ENCODE data around the gene MSANTD2.

- no peak for TF ChIP-seq POLR2A (IDR thresholded peaks at IDR 0.05; ENCODE audit: extremely low read depth, insufficient read length)
- no peak for TF ChIP-seq CTCF (IDR thresholded peaks at IDR 0.05; ENCODE audit: low read depth, low read length)
- no peak for TF ChIP-seq MAX (IDR thresholded peaks at IDR 0.05; ENCODE audit: low read depth, low read length)
- TF ChIP-seq MYC (IDR thresholded peaks at IDR 0.05; ENCODE audit: low read depth, low read length) = no peak
Observed at GRCh38 chr11:124717421-124717785, 82.8 kb downstream of the MSANTD2 start.

All from NB4 (cell line).